Osteocyte (in vitro differentiated cells): ENCODE data around the gene TRAPPC1. TPM values are rescaled to one million over a fixed set of nuclear protein-coding genes. Genes with fewer than 3 reads are reported as not detected.
A peak's percentile ranks its signal among the peaks of the same experiment; 100 is the strongest.

ENCODE experiments used
- DNase-seq: peaks from one replicate; pipeline ENCODE4 v3.0.0; 2021; ENCODE audit warnings: mixed read lengths; ENCODE audit not compliant: unreplicated experiment; ENCODE audit errors: extremely low spot score
- H3K27ac Mint-ChIP-seq: one replicate; pipeline ENCODE4 v1.8.0; 2021; ENCODE audit warnings: mild to moderate bottlenecking, mixed read lengths; ENCODE audit not compliant: unreplicated experiment
- H3K27me3 Mint-ChIP-seq: one replicate; pipeline ENCODE4 v1.8.0; 2021; ENCODE audit warnings: mixed read lengths; ENCODE audit not compliant: unreplicated experiment
- H3K36me3 Mint-ChIP-seq: one replicate; pipeline ENCODE4 v1.8.0; 2021; ENCODE audit warnings: mixed read lengths; ENCODE audit not compliant: unreplicated experiment
- H3K4me1 Mint-ChIP-seq: one replicate; pipeline ENCODE4 v1.8.0; 2021; ENCODE audit warnings: mixed read lengths; ENCODE audit not compliant: unreplicated experiment
- H3K4me3 Mint-ChIP-seq: one replicate; pipeline ENCODE4 v1.8.0; 2021; ENCODE audit warnings: mild to moderate bottlenecking, moderate library complexity, mixed read lengths; ENCODE audit not compliant: unreplicated experiment
- H3K9me3 Mint-ChIP-seq: one replicate; pipeline ENCODE4 v1.8.0; 2021; ENCODE audit warnings: mixed read lengths; ENCODE audit not compliant: unreplicated experiment
- total RNA-seq: library from RNA; stranded (reverse); gene quantifications from 2 replicates; pipeline ENCODE4 v1.2.1, GENCODE V29; 2021
- TF ChIP-seq, protein P1 (sequence below): fragments of 200-600 bp; sonication (generic); IDR thresholded peaks from 2 replicates; pipeline ENCODE4 v1.5.0; 2021; ENCODE audit warnings: antibody characterized with exemption, mild to moderate bottlenecking, moderate library complexity

The TRAPPC1 gene
- total RNA-seq, 1 donor from 2014 or later = 122 TPM

DNA sequence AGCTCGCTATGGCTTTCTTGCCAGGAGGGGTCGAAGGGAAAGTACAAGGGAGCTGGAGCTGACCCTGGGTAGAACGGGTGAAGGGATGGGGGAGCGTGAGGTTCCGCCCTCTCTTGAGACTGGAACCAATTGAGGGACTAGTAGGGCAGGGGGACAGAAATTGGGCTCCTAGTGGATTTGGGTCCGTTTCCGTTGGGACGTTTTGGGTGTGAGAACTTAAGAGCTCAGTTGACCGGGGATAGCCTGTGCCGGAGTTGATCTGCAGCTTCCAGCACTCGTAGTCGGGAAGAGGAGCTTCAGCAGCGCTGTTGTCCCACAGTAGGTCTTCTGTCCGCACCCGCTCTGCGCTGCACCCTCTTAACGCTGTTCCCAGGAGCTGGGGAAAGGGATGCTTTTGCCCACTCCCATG, 741 bp upstream of the TRAPPC1 start:
- Mint-ChIP-seq H3K27me3 (no peaks in the 10 kb centered on the region), H3K4me3 (peak overlapping the region; percentile 97), H3K4me1 (peaks cover 48% of the 10 kb centered on the region), H3K9me3 (no peaks in the 10 kb centered on the region), H3K36me3 (peaks cover 17% of the 10 kb centered on the region), H3K27ac (peak overlapping the region; percentile 95)
- DNase-seq = no peak
- TF ChIP-seq, protein P1, sequence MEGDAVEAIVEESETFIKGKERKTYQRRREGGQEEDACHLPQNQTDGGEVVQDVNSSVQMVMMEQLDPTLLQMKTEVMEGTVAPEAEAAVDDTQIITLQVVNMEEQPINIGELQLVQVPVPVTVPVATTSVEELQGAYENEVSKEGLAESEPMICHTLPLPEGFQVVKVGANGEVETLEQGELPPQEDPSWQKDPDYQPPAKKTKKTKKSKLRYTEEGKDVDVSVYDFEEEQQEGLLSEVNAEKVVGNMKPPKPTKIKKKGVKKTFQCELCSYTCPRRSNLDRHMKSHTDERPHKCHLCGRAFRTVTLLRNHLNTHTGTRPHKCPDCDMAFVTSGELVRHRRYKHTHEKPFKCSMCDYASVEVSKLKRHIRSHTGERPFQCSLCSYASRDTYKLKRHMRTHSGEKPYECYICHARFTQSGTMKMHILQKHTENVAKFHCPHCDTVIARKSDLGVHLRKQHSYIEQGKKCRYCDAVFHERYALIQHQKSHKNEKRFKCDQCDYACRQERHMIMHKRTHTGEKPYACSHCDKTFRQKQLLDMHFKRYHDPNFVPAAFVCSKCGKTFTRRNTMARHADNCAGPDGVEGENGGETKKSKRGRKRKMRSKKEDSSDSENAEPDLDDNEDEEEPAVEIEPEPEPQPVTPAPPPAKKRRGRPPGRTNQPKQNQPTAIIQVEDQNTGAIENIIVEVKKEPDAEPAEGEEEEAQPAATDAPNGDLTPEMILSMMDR = no peak

DNA sequence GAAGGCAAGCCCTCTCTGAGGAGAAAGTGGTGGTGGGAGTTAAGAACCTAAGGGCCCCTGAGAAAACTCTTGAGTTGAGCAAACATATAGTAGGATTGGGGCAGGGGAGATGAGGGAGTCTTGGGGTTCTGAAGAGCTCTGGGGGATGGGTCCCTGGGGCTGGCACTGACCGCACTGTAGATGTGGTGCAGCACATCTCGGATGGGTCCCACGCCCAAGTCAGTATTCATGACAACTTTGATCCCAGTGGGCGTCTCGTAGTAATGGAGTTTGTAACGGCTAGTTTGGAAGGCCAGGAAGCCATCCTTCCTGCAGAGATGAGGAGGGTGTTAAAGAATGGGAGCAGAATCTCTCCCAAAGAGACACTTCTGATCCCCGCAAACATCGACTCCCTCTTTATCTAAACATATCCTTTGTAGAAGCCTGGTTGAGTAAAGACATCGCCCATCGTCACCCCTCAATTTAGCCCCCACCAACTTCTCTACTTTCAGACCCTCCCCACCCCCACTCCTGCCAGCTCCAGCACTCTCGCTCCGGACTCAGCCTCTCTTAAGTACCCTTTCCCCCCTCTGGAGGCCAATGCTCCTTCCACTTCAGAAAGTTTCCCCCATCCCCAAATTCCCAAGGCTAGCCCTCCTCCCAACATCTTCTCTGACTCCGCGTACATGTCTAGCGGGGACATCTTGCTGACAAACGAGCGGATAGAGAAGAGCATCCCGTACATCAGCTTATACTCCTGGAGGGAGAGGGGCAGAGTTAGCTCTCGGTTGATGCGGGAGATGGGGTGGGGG, 710 bp downstream of the TRAPPC1 start:
- DNase-seq = no peak
- no peaks in the 10 kb centered on the region for H3K27me3 Mint-ChIP-seq
- H3K4me3 Mint-ChIP-seq = peak overlapping the region; percentile 97
- TF ChIP-seq, protein P1 = no peak
- H3K4me1 Mint-ChIP-seq = peaks cover 48% of the 10 kb centered on the region
- H3K36me3 Mint-ChIP-seq = peaks cover 9% of the 10 kb centered on the region
- no peaks in the 10 kb centered on the region for H3K9me3 Mint-ChIP-seq
- peak overlapping the region; percentile 61 for H3K27ac Mint-ChIP-seq

DNA sequence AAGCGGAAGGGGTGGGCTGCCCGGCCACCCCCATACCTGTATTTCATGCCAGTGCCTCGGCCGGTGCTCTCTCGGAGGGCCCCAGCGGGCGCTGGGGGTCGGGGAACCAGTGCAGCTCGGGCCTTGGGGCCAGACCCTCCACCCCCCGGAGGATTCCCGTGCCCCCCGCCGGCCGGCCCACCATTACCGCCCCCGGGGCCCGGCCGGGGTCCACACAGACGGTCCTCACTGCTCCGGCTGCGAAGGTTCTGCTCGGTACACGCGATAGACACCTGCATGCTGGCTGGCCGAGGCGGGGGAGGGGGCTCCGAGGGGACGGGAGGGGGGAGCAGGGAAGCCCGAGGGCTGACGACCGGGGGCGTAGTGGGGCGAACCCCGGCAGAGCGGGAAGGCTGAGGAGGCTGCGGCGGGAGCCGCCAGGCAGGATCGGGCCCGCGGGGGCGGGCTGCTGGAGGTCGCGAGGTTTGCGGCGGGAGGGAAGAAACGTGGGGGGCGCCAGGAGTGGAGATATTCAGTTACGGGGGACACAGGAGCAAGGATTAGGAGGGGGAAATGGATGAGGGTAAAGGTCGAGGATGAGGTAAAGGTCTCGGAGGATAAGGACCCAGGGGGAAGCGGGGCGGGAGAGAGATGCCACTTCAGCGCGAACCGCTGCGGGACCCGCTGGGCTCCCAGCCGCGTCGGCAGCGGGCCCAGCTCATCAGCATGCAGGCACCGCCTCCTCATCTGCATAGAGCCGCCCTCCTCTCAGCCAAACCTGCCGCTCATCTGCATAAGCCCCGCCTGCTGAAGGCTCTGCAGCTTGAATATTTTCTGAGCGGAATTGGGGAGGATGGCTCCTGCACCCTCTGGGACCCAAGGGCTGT, 2.4 kb downstream of the TRAPPC1 start, which contains the start of gene KCNAB3:
Gene KCNAB3, minus strand, starts transcription at position 699 of the 866 bp plus-strand sequence. Its CDS starts 421 bp downstream, at position 278.
- Mint-ChIP-seq H3K27me3 (no peaks in the 10 kb centered on the region), H3K27ac (peak within 1 kb of the TSS; percentile 86), H3K36me3 (no peaks in the 10 kb centered on the region), H3K4me3 (peak within 1 kb of the TSS; percentile 97), H3K4me1 (peaks cover 35% of the 10 kb centered on the region), H3K9me3 (no peaks in the 10 kb centered on the region)
- DNase-seq = no peak
- TF ChIP-seq, protein P1 = no peak

DNA sequence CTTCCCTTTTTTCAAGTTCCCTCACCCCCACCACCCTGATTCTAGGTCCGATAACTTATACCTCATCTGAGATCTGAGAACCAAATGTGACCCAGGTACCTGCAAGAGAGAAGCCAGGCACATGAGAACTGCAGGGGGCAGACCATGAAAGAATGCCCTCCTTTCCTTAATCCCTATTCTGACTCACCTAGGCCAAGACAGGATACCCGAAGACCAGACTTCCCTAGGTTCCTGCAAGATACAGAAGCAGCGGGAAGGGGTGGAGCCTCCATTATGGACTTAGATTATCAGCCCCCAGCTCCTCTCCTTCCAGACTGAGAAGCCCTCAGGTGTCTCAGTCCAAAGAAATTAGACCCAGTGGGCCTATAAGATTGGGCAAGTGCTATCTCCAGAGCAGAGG, 4.2 kb downstream of the TRAPPC1 start:
- TF ChIP-seq, protein P1 = no peak
- no peak overlapping the region for H3K4me3 Mint-ChIP-seq

More for the DNA sequence above, 4.2 kb downstream of the TRAPPC1 start:
- DNase-seq = no peak
- Mint-ChIP-seq H3K9me3 (no peaks in the 10 kb centered on the region), H3K36me3 (no peaks in the 10 kb centered on the region), H3K27ac (no peak overlapping the region), H3K4me1 (peaks cover 23% of the 10 kb centered on the region), H3K27me3 (no peaks in the 10 kb centered on the region)
